Right ventricle myocardium inferior (tissue), 1 donor: ENCODE data around the gene ACTR6. TPM values are rescaled to one million over a fixed set of nuclear protein-coding genes. Genes with fewer than 3 reads are reported as not detected.
A peak's percentile ranks its signal among the peaks of the same experiment; 100 is the strongest.

Experiments
- ATAC-seq: fragments of 200-7000 bp; cut with Tn5 transposase; one replicate; pipeline ENCODE4 v1.9.1; 2020; ENCODE audit warnings: mild to moderate bottlenecking, moderate library complexity
- DNase-seq: peaks from one replicate; pipeline ENCODE4 v3.0.0; 2021; ENCODE audit errors: missing footprints
- intact Hi-C: fragments of 100-400 bp; cut with DNase I; formaldehyde crosslinking; loops from one replicate; pipeline ENCODE4 v1.11.0; 2022
- long read RNA-seq: library from polyadenylated mRNA; unstranded; transcript quantifications from one replicate; pipeline ENCODE4 v2.0.0, GENCODE V29; 2021
- total RNA-seq: library from RNA; stranded (reverse); fragmentation: NEBNext Ultra II Directional; extraction: Animal tissue kit (Norgen Biotek cat#: 25700); gene quantifications from one replicate; pipeline ENCODE4 v1.2.1, GENCODE V29; 2021
- donor health status: DM: no; HTN: yes; CAD: no; lungs with severe emphysema.

Gene ACTR6
- 19.4 TPM for total RNA-seq
- long read RNA-seq, partial matches to known transcripts, result 1 of 5 reads
- long read RNA-seq, other reads (novel, unspliced or antisense), result 0 of 5 reads

GRCh38 chr12:100200463-100201181, at the start of gene ACTR6:
Gene ACTR6 (plus strand): TSS chr12:100200815. CDS start chr12:100200852, 37 bp downstream.
- DNase-seq (peak; percentile 96), ATAC-seq (peak; percentile 98)
- intact Hi-C loops, result loop anchor here (2.0 to 5.0 kb wide), 2 partner anchors 58 to 66 kb away; partner anchors contain the start of genes BLTP3B, DEPDC4 and SCYL2

GRCh38 chr12:100151769-100152168, 48.8 kb upstream of the ACTR6 start:
- DNase-seq (no peak), ATAC-seq (no peak)
- intact Hi-C loops, result no loop called here

GRCh38 chr12:100153131-100153530, 47.5 kb upstream of the ACTR6 start:
- intact Hi-C loops, result no loop called here
- DNase-seq, result no peak
- no peak for ATAC-seq

- ATAC-seq (peak; percentile 32), DNase-seq (peak; percentile 90)
- intact Hi-C loops, result no loop called here
Measured at GRCh38 chr12:100154474-100155247, 46.0 kb upstream of the ACTR6 start.

GRCh38 chr12:100156731-100157426, 43.7 kb upstream of the ACTR6 start:
- ATAC-seq, result no peak
- DNase-seq, result peak; percentile 55
- intact Hi-C loops, result no loop called here

- DNase-seq (no peak), ATAC-seq (no peak)
- intact Hi-C loops, result no loop called here
Measured at GRCh38 chr12:100157427-100157821, 43.2 kb upstream of the ACTR6 start.

- ATAC-seq (no peak), DNase-seq (no peak)
- intact Hi-C loops, result no loop called here
Measured at GRCh38 chr12:100158535-100158934, 42.1 kb upstream of the ACTR6 start.

- DNase-seq (no peak), ATAC-seq (no peak)
- intact Hi-C loops, result loop anchor here (5.0 kb wide), 1 partner anchor 38 kb away; no protein-coding TSS in a partner anchor
Measured at GRCh38 chr12:100159391-100160104, 41.1 kb upstream of the ACTR6 start.

- ATAC-seq, result peak; percentile 99
- DNase-seq, result peak; percentile 89
- intact Hi-C loops, result loop anchor here (5.0 kb wide), 1 partner anchor 34 kb away; no protein-coding TSS in a partner anchor
Measured at GRCh38 chr12:100163416-100164152, 37.0 kb upstream of the ACTR6 start.

GRCh38 chr12:100164153-100164704, 36.4 kb upstream of the ACTR6 start:
- DNase-seq (no peak), ATAC-seq (no peak)
- intact Hi-C loops, result loop anchor here (5.0 kb wide), 1 partner anchor 33 kb away; no protein-coding TSS in a partner anchor

GRCh38 chr12:100165356-100165755, 35.3 kb upstream of the ACTR6 start:
- intact Hi-C loops, result no loop called here
- DNase-seq (no peak), ATAC-seq (no peak)

- intact Hi-C loops, result no loop called here
- no peak for DNase-seq
- ATAC-seq, result no peak
Measured at GRCh38 chr12:100166232-100166631, 34.4 kb upstream of the ACTR6 start.

- ATAC-seq (no peak), DNase-seq (no peak)
- intact Hi-C loops, result no loop called here
Measured at GRCh38 chr12:100168562-100168961, 32.1 kb upstream of the ACTR6 start.

- ATAC-seq (no peak), DNase-seq (no peak)
- intact Hi-C loops, result no loop called here
Measured at GRCh38 chr12:100169345-100169744, 31.3 kb upstream of the ACTR6 start.

GRCh38 chr12:100170313-100170858, 30.2 kb upstream of the ACTR6 start:
- ATAC-seq (no peak), DNase-seq (no peak)
- intact Hi-C loops, result no loop called here

GRCh38 chr12:100171248-100171647, 29.4 kb upstream of the ACTR6 start:
- intact Hi-C loops, result no loop called here
- DNase-seq (no peak), ATAC-seq (no peak)

- intact Hi-C loops, result no loop called here
- no peak for ATAC-seq
- no peak for DNase-seq
Measured at GRCh38 chr12:100173111-100173510, 27.5 kb upstream of the ACTR6 start.
